ENCODE data around the gene TSC22D4. TPM values are rescaled to one million over a fixed set of nuclear protein-coding genes. Genes with fewer than 3 reads are reported as not detected.
"Not testable (repeated sequence)": the region's sequence is repeated elsewhere in the genome, so short reads cannot be mapped to it uniquely, and the experiment has no call there.

TSC22D4 gene
- total RNA-seq, 2 donors from 2014 or later = 94.9 to 113 TPM

DNA sequence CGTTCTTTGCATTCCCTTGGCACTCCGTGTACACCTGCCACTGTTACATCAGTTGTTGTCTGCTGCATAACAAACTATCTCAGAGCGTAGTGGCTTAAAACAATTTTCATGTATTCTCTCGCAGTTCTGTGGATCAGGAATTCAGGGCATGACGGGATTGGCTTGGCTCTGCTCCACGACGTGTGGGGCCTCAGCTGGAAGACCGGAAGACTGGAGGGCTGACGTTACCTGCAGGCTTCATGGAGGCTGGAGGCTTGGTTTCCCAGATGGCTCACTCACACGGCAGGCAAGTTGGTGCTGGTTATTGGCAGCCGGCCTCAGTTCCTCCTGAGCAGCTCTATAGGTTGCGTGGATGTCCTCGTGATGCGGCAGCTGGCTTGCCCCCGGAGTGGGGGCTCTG, 30.2 kb upstream of the TSC22D4 start:
- Mint-ChIP-seq H3K27ac (no peak overlapping the region), H3K9me3 (no peaks in the 10 kb centered on the region), H3K4me1 (ENCODE audit: low read depth) (no peaks in the 10 kb centered on the region), H3K4me3 (no peak overlapping the region), H3K36me3 (ENCODE audit: insufficient read depth in 2 of 2) (no peaks in the 10 kb centered on the region), H3K27me3 (ENCODE audit: low read depth) (no peaks in the 10 kb centered on the region)
- no peak for ATAC-seq (replicated peaks in 1 of 2)
- DNase-seq = no peak

DNA sequence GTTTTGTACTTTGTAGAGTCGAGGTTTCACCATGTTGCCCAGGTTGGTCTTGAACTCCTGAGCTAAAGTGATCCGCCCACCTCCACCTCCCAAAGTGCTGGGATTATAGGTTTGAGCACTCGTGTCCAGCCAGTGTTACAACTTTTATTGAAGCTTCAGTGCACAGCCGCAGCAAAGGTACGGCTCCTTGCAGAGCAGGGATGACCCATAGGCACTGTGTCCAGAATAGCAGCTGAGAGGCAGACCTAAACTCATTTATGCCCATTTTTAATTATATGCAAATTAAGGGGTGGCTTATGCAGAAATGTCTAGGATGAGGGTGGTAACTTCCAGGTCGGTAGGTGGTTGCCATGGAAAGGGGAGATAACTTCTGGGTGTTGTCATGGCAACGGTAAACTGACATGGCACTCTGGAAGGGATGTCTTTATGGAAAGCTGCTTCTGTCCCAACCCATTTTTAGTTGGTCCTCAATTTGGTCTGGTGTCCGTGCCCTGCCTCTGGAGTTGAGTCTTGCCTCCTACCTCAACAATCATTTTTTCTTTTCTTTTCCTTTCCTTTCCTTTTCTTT, 27.4 kb upstream of the TSC22D4 start:
- Mint-ChIP-seq H3K4me1 (ENCODE audit: low read depth) (no peaks in the 10 kb centered on the region), H3K9me3 (no peaks in the 10 kb centered on the region), H3K27me3 (ENCODE audit: low read depth) (no peaks in the 10 kb centered on the region), H3K27ac (no peak overlapping the region), H3K4me3 (no peak overlapping the region), H3K36me3 (ENCODE audit: insufficient read depth in 2 of 2) (no peaks in the 10 kb centered on the region)
- ATAC-seq (replicated peaks in 1 of 2) (no peak), DNase-seq (no peak)

DNA sequence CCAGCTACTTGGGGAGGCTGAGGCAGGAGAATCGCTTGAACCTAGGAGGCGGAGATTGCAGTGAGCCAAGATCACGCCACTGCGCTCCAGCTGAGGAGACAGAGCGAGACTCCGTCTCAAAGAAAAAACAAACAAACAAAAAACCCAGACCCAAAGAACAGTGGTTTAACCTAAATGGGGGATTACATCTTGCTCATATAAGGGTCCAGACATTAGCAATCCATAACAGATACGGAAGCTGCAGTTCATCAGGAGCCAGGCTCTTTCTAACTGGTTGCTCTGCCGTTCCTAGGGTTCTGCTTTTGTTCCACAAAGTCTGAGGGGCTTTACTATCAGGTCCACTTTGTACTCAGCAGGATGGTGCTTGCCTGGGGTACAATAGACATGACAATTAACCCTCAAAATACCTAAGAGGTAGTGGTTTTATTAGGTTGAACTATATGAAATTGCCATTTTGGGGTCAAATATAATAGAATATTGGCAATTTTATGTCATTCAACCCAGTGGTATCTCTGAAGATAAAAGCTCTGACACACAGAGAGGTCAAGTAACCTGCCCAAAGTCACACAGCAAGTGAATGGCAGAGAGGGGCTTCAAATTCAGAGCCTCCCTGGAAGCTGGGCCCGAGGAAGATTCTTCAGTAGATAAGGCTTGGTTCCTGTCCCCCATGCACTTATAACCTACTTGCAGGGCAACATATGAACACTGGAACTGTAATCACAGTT, 26.0 kb upstream of the TSC22D4 start:
- no peaks in the 10 kb centered on the region for H3K4me1 Mint-ChIP-seq (ENCODE audit: low read depth)
- no peak overlapping the region for H3K4me3 Mint-ChIP-seq
- H3K36me3 Mint-ChIP-seq (ENCODE audit: insufficient read depth in 2 of 2) = no peaks in the 10 kb centered on the region
- H3K27ac Mint-ChIP-seq = no peak overlapping the region
- no peaks in the 10 kb centered on the region for H3K27me3 Mint-ChIP-seq (ENCODE audit: low read depth)
- DNase-seq (no peak), ATAC-seq (replicated peaks in 1 of 2) (no peak)
- no peaks in the 10 kb centered on the region for H3K9me3 Mint-ChIP-seq

DNA sequence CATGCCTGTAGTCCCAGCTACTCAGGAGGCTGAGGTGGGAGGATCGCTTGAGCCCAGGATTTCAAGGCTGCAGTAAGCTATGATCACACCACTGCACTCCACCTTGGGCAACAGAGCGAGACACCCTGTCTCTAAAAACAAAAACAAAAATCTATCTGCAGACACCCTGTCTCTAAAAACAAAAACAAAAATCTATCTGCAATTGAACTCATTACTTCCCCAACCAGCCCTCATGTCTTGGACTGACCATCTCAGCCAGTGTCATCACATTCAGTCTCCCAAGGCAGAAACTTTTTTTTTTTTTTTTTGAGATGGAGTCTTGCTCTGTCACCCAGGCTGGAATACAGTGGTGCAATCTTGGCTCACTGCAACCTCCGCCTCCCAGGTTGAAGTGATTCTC, 25.0 kb upstream of the TSC22D4 start:
- not testable (repeated sequence) for H3K27me3 Mint-ChIP-seq (ENCODE audit: low read depth)

DNA sequence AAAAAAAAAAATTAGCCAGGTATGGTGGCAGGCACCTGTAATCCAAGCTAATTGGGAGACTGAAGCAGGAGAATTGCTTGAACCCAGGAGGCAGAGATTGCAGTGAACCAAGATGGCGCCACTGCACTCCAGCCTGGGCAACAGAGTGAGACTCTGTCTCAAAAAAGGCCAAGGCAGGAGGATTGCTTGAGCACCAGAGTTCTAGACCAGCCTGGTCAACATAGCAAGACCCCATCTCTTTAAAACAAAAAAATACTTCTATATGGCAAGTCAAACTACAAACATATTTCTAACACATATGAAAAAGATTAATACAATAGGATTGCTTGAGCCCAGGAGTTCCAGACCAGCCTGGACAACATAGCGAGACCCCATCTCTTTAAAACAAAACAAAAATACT, 21.7 kb upstream of the TSC22D4 start:
- H3K9me3 Mint-ChIP-seq; H3K4me3 Mint-ChIP-seq; H3K36me3 Mint-ChIP-seq (ENCODE audit: insufficient read depth in 2 of 2); DNase-seq; ATAC-seq (replicated peaks in 1 of 2); H3K4me1 Mint-ChIP-seq (ENCODE audit: low read depth); H3K27ac Mint-ChIP-seq; H3K27me3 Mint-ChIP-seq (ENCODE audit: low read depth): not testable (repeated sequence)

More for the DNA sequence above, 25.0 kb upstream of the TSC22D4 start:
- not testable (repeated sequence) for H3K36me3 Mint-ChIP-seq (ENCODE audit: insufficient read depth in 2 of 2); H3K9me3 Mint-ChIP-seq; H3K4me3 Mint-ChIP-seq; DNase-seq; ATAC-seq (replicated peaks in 1 of 2); H3K27ac Mint-ChIP-seq; H3K4me1 Mint-ChIP-seq (ENCODE audit: low read depth)

DNA sequence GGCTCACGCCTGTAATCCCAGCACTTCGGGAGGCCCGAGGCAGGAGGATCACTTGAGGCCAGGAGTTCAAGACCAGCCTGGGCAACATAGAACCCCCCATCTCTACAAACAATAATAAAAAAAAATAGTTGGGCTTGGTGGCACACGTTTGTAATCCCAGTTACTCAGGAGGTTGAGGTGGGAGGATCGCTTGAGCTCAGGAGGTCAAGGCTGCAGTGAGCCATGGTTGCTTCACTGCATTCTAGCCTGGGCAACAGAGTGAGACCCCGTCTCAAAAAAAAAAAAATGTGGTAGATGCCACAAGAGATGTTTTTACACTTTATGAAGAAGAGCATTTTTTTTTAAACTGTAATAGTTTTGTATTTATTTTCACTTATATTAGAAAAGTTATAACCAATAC, 17.5 kb upstream of the TSC22D4 start:
- Mint-ChIP-seq H3K4me3 (no peak overlapping the region), H3K27ac (no peak overlapping the region), H3K9me3 (no peaks in the 10 kb centered on the region), H3K36me3 (ENCODE audit: insufficient read depth in 2 of 2) (no peaks in the 10 kb centered on the region), H3K4me1 (ENCODE audit: low read depth) (peaks cover 5% of the 10 kb centered on the region), H3K27me3 (ENCODE audit: low read depth) (no peaks in the 10 kb centered on the region)
- ATAC-seq (replicated peaks in 1 of 2) (no peak), DNase-seq (no peak)

DNA sequence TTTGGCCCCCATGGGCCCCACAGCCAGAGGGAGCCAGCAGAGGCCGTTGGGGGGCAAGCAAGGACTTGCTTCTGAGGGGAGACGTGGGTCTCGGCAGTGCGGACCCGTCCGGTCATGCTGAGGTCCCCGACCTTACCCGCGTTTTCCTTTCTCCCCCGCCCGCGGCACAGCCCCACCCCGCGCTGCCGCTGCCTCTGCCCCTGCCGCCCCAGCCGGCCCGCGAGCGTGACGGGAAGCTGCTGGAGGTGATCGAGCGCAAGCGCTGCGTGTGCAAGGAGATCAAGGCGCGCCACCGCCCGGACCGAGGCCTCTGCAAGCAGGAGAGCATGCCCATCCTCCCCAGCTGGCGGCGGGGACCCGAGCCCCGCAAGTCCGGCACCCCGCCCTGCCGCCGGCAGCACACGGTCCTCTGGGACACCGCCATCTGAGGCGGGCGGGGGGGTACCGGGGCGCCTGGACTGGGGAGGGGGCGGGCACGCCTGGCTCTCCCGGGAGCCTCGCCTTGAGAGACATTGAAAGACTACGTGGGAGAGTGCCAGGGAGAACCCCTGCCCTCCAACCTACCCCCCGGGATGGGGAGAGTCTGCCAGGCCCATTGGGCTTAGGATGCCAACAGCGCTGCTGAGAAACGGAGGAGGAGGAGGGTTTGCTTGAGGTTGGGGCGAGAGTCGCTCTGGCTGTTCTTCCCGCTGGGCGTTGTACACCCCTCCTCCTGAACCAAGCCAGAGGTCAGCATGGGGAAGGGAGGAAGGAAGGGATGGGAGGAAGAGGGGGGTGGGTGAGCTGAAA, 14.7 kb upstream of the TSC22D4 start:
- Mint-ChIP-seq H3K36me3 (ENCODE audit: insufficient read depth in 2 of 2) (no peaks in the 10 kb centered on the region), H3K9me3 (no peaks in the 10 kb centered on the region), H3K27me3 (ENCODE audit: low read depth) (no peaks in the 10 kb centered on the region), H3K27ac (no peak overlapping the region), H3K4me1 (ENCODE audit: low read depth) (peaks cover 5% of the 10 kb centered on the region), H3K4me3 (peak overlapping the region; percentile 71 to 78)
- peak; percentile 91 to 94 for ATAC-seq (replicated peaks in 1 of 2)
- peak; percentile 77 for DNase-seq

DNA sequence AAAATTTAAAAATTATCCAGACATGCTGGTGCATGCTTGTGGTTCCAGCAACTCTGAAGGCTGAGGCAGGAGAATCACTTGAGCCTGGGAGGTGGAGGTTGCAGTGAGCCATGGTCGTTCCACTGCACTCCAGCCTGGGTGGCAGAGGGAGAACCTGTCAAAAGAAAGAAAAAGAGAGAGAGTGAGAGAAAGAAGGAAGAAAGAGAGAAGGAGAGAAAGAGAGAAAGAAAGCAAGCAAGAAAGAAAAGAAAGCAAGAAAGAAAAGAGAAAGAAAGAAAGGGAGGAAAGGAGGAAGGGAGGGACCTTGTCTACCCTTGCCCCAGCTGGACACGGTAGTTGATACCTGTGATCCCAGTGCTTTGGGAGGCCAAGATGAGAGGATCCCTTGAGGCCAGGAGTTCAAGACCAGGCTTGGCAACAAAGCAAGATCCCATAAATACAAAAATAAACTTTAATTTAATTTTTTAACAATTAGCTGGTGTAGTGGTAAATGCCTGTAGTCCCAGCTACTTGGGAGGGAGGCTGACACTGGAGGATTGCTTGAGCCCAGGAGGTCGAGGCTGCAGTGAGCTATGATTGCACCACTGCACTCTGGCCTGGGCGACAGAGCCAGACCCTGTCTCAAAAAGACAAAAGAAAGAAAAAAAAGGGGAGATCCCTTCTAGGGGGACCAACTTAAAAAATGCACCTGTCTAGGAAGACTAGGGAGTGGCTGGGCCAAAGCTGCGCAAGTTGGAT, 13.9 kb upstream of the TSC22D4 start:
- Mint-ChIP-seq H3K4me1 (ENCODE audit: low read depth) (peaks cover 5% of the 10 kb centered on the region), H3K36me3 (ENCODE audit: insufficient read depth in 2 of 2) (no peaks in the 10 kb centered on the region), H3K27me3 (ENCODE audit: low read depth) (no peaks in the 10 kb centered on the region), H3K4me3 (peak overlapping the region; percentile 71 to 78), H3K27ac (no peak overlapping the region), H3K9me3 (no peaks in the 10 kb centered on the region)
- DNase-seq (no peak), ATAC-seq (replicated peaks in 1 of 2) (peak; percentile 5)

DNA sequence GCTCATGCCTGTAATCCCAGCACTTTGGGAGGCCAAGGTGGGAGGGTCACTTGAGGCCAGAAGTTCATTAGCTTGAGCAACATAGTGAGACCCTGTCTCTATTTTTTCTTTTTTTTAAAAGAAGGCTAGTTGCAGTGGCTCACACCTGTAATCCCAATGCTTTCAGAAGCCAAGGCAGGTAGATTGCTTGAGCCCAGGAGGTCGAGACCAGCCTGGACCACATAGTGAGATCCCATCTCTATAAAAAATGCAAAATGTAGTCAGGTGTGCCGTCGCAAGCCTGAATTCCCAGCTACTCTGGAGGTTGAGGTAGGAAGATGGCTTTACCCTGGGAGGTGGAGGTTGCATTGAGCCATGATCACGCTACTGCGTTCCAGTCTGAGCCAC, 12.2 kb upstream of the TSC22D4 start:
- H3K27me3 Mint-ChIP-seq (ENCODE audit: low read depth) = no peaks in the 10 kb centered on the region
- H3K4me1 Mint-ChIP-seq (ENCODE audit: low read depth) = peaks cover 5% of the 10 kb centered on the region
- no peak overlapping the region for H3K27ac Mint-ChIP-seq
- no peaks in the 10 kb centered on the region for H3K9me3 Mint-ChIP-seq
- H3K4me3 Mint-ChIP-seq = no peak overlapping the region
- ATAC-seq (replicated peaks in 1 of 2) = no peak
- no peaks in the 10 kb centered on the region for H3K36me3 Mint-ChIP-seq (ENCODE audit: insufficient read depth in 2 of 2)
- no peak for DNase-seq

DNA sequence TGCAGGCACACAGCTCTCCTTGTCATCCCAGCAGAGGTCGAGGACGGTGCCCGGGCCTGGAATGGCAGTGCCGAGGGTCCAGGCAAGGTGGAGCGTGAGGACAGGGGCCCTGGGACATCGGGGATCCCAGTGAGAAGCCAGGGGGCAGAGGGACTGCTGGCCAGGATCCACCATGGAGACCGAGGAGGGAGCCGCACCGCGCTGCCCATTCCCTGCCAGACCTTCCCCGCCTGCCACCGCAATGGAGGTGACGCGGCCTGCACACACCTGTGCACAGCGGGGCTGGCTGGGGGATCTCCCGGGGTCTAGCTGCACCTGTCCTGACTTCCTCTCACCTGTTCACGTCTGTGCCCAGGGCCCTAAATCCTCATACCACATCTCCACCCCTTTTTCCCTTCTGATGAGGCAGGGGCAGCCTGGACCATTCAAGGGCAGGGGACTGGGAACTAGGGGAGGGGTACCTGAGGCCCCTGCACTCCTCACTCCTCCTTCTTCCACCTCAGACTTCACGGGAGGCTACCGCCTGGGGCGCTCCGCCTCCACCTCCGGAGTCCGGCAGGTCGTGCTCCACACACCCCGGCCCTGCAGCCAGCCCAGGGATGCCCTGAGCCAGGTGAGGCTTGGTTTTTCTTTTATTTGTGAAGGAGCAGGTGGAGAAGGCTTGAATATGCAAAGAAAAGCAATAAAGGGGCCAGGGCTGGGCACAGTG, 11.6 kb upstream of the TSC22D4 start:
- Mint-ChIP-seq H3K27me3 (ENCODE audit: low read depth) (no peaks in the 10 kb centered on the region), H3K9me3 (no peaks in the 10 kb centered on the region), H3K4me3 (no peak overlapping the region), H3K4me1 (ENCODE audit: low read depth) (peaks cover 5% of the 10 kb centered on the region), H3K36me3 (ENCODE audit: insufficient read depth in 2 of 2) (no peaks in the 10 kb centered on the region), H3K27ac (no peak overlapping the region)
- DNase-seq (no peak), ATAC-seq (replicated peaks in 1 of 2) (no peak)

DNA sequence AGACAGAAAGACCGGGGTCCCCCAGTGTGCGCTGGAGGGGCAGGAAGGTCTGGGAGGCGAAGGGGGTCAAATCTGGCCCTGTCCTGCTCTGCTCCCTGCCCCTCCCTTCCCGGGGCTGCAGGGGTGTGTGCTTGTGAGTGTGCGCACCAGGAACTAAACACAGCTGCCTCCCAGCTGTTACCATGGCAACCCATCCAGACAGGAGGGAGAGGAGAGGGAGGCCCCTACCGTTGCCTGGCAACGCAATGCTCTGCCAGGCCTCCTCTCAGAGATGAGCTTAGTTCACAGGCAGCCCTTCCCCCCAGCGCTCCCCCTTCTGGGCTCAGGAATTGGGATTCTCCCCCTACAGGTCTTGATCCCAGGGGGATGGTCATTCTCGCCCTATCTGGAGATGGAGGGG, 10.8 kb upstream of the TSC22D4 start:
- peaks cover 5% of the 10 kb centered on the region for H3K4me1 Mint-ChIP-seq (ENCODE audit: low read depth)
- H3K9me3 Mint-ChIP-seq = no peaks in the 10 kb centered on the region
- DNase-seq (no peak), ATAC-seq (replicated peaks in 1 of 2) (no peak)
- no peaks in the 10 kb centered on the region for H3K36me3 Mint-ChIP-seq (ENCODE audit: insufficient read depth in 2 of 2)
- no peaks in the 10 kb centered on the region for H3K27me3 Mint-ChIP-seq (ENCODE audit: low read depth)
- no peak overlapping the region for H3K4me3 Mint-ChIP-seq
- H3K27ac Mint-ChIP-seq = no peak overlapping the region

DNA sequence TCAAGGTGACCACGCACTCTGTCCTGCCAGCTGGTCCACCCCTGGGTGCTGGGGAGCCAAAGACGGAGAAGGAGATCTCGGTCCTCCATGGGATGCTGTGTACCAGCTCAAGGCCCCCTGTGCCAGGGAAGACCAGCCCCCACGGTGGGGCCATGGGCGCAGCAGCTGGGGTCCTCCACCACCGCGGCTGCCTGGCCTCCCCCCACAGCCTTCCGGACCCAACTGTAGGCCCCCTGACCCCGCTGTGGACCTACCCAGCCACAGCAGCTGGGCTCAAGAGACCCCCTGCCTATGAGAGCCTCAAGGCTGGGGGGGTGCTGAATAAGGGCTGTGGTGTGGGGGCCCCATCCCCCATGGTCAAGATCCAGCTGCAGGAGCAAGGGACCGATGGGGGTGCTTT, 10.1 kb upstream of the TSC22D4 start:
- H3K9me3 Mint-ChIP-seq = no peaks in the 10 kb centered on the region

More for the DNA sequence above, 10.1 kb upstream of the TSC22D4 start:
- Mint-ChIP-seq H3K4me3 (no peak overlapping the region), H3K27me3 (ENCODE audit: low read depth) (no peaks in the 10 kb centered on the region), H3K36me3 (ENCODE audit: insufficient read depth in 2 of 2) (no peaks in the 10 kb centered on the region), H3K27ac (no peak overlapping the region), H3K4me1 (ENCODE audit: low read depth) (peaks cover 5% of the 10 kb centered on the region)
- DNase-seq (no peak), ATAC-seq (replicated peaks in 1 of 2) (no peak)
